Esophagus squamous epithelium (tissue), 5 donors: ENCODE data around the gene TM7SF3. TPM values are rescaled to one million over a fixed set of nuclear protein-coding genes. Genes with fewer than 3 reads are reported as not detected.

Experiments used
- DNase-seq: peaks from one replicate; lab custom pipeline; 2025; lab: John Stamatoyannopoulos, UW
- H3K27ac ChIP-seq, 4 donors: fragments of 200-600 bp; sonication (generic); one replicate each; pipeline ENCODE4 v1.5.1; 2016 to 2019; ENCODE audit warnings: mild to moderate bottlenecking in 1 of 4
- H3K27me3 ChIP-seq, 4 donors: fragments of 200-600 bp; sonication (generic); 1 replicate in 3 of 4; 2 replicates in 1 of 4; pipeline versions ENCODE4 v1.5.1 to v1.6.0; 2017 to 2021; ENCODE audit warnings: antibody characterized with exemption in 1 of 4
- H3K36me3 ChIP-seq, 3 donors: fragments of 200-600 bp; sonication (generic); one replicate each; pipeline ENCODE4 v1.5.1; 2016 to 2019
- H3K4me1 ChIP-seq, 3 donors: fragments of 200-600 bp; sonication (generic); one replicate each; pipeline ENCODE4 v1.5.1; 2017 to 2019
- H3K4me3 ChIP-seq, 4 donors: fragments of 200-600 bp; sonication (generic); 1 replicate in 3 of 4; 2 replicates in 1 of 4; pipeline ENCODE4 v1.5.1; 2016 to 2019; ENCODE audit warnings: mild to moderate bottlenecking in 2 of 4, moderate library complexity in 1 of 4
- H3K9me3 ChIP-seq, 3 donors: fragments of 200-600 bp; sonication (generic); one replicate each; pipeline ENCODE4 v1.5.1; 2016 to 2019
- CTCF ChIP-seq, 6 experiments: fragments of 450-650 bp in 4 of 6; fragments of 200-600 bp in 2 of 6; sonication (generic) in 2 of 6; IDR thresholded peaks; one replicate each; pipeline ENCODE4 v1.5.1; 2016 to 2019; ENCODE audit warnings: antibody characterized with exemption in 6 of 6, mild to moderate bottlenecking in 4 of 6, moderate library complexity in 4 of 6
- POLR2A ChIP-seq, 4 donors: fragments of 450-650 bp; IDR thresholded peaks; one replicate each; pipeline ENCODE4 v1.6.1; 2017; ENCODE audit warnings: antibody characterized with exemption in 4 of 4, mild to moderate bottlenecking in 4 of 4, moderate library complexity in 3 of 4
- WGBS, 2 donors: methylation state at CpG; one replicate each; pipeline ENCODE4 v1.1.5; 2018; 5-methylcytosine and 5-hydroxymethylcytosine counted together
- intact Hi-C: fragments of 100-400 bp; cut with DNase I; formaldehyde crosslinking; loops from one replicate; pipeline ENCODE4 v1.15.0; 2022
- total RNA-seq, 4 donors: library from RNA; depleted of rRNA; stranded (reverse); fragments of >200 nt; gene quantifications; one replicate each; pipeline ENCODE4 v1.1.0, GENCODE V29; 2016
- donor health status: DM: yes; HTN: yes; CAD: no.

Gene TM7SF3
- total RNA-seq, 4 donors from 2014 or later, result 58.2 to 122 (median 78.3) TPM

- DNase-seq, result no peak
- intact Hi-C loops, result no loop called here
- H3K4me3 ChIP-seq, result no peak overlapping the region
- no peaks in the 10 kb centered on the region for H3K9me3 ChIP-seq
- no peak for TF ChIP-seq POLR2A (IDR thresholded peaks at IDR 0.05)
- TF ChIP-seq CTCF (IDR thresholded peaks at IDR 0.05), result no peak
- H3K36me3 ChIP-seq, result peaks cover 8 to 81% (median 32%) of the 10 kb centered on the region in 3 donors
- no peaks in the 10 kb centered on the region for H3K27me3 ChIP-seq
- H3K27ac ChIP-seq, result no peak overlapping the region
- peaks cover 0 to 8% (median 0%) of the 10 kb centered on the region in 3 donors for H3K4me1 ChIP-seq
- WGBS, 2 donors, result 80 to 89% methylated on average over 4 of the region's 4 CpGs
Observed at GRCh38 chr12:26988703-26989102, 25.5 kb downstream of the TM7SF3 start.

DNA sequence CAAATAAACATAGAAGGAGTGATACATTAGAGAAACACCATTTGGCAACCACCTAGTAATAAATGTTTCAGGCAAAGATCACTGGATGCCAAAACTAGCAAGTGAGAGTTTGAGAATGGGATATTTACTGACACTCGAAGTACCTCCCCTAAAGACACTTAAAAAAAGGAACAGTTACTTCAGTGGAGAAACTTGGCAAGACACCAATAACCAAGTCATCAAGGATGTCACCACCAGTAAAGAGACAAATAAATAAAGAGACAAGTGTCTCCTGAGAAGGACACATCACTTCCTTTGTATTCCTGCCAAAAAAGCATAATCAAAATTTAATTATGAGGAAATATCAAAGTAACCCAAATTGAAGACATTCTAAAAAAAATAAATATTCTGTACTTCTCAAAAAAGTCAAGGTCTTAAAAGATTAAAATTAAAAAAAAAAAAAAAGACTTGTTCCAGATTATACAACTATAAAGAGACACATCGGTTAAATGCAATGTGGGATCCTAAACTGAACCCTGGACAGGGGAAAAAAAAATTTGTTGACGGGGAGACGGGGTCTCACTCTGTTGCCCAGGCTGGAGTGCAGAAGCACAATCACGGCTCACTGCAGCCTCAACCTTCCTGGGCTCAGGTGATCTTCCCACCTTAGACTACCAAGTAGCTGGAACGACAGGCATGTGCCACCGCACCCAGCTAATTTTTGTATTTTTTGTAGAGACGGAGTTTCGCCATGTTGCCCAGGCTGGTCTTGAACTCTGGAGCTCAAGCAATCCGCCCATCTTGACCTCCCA, 26.4 kb downstream of the TM7SF3 start:
- Histone ChIP-seq H3K27ac (no peak overlapping the region), H3K4me3 (no peak overlapping the region), H3K27me3 (no peaks in the 10 kb centered on the region), H3K9me3 (no peaks in the 10 kb centered on the region), H3K4me1 (peaks cover 0 to 8% (median 0%) of the 10 kb centered on the region in 3 donors), H3K36me3 (peaks cover 8 to 81% (median 27%) of the 10 kb centered on the region in 3 donors)
- no peak for DNase-seq
- intact Hi-C loops, result no loop called here
- 80 to 86% methylated on average over 10 of the region's 10 CpGs for WGBS, 2 donors
- TF ChIP-seq CTCF (IDR thresholded peaks at IDR 0.05), result no peak
- no peak for TF ChIP-seq POLR2A (IDR thresholded peaks at IDR 0.05)

- 87 to 100% methylated on average over 2 of the region's 2 CpGs for WGBS, 2 donors
- TF ChIP-seq POLR2A (IDR thresholded peaks at IDR 0.05) (no peak), CTCF (IDR thresholded peaks at IDR 0.05) (no peak)
Observed at GRCh38 chr12:26982866-26983265, 31.3 kb downstream of the TM7SF3 start.

DNA sequence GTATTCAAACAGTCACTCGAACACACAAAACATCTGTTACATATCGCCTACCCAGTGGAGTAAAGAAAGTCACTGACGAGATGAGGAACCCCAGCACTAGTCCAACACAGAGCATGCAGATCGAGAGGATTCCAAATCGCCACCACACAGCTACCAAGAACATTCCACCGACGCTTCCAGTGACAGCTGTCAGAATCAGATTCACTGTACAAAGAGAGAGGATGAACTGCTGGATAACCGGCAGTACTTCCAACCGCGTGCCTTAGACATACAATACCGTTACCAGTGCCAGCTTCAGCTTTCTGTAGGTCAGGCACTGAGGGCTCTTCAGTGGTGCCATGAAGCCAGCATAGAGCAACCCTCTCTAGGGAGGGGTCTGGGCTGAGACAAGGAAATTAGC, 34.5 kb downstream of the TM7SF3 start:
- DNase-seq, result no peak
- Histone ChIP-seq H3K9me3 (no peaks in the 10 kb centered on the region), H3K4me3 (no peak overlapping the region), H3K36me3 (peaks cover 0 to 89% (median 6%) of the 10 kb centered on the region in 3 donors), H3K27ac (no peak overlapping the region), H3K27me3 (no peaks in the 10 kb centered on the region), H3K4me1 (peaks cover 0 to 9% (median 0%) of the 10 kb centered on the region in 3 donors)
- TF ChIP-seq POLR2A (IDR thresholded peaks at IDR 0.05) (no peak), CTCF (IDR thresholded peaks at IDR 0.05) (no peak)
- 92 to 97% methylated on average over 11 of the region's 11 CpGs for WGBS, 2 donors
- intact Hi-C loops, result no loop called here

More at GRCh38 chr12:26982866-26983265, 31.3 kb downstream of the TM7SF3 start:
- no peak for DNase-seq
- intact Hi-C loops, result no loop called here
- no peak overlapping the region for H3K27ac ChIP-seq
- H3K36me3 ChIP-seq, result peaks cover 0 to 83% (median 6%) of the 10 kb centered on the region in 3 donors
- no peaks in the 10 kb centered on the region for H3K9me3 ChIP-seq
- H3K27me3 ChIP-seq, result no peaks in the 10 kb centered on the region
- H3K4me3 ChIP-seq, result no peak overlapping the region
- peaks cover 0 to 8% (median 0%) of the 10 kb centered on the region in 3 donors for H3K4me1 ChIP-seq

DNA sequence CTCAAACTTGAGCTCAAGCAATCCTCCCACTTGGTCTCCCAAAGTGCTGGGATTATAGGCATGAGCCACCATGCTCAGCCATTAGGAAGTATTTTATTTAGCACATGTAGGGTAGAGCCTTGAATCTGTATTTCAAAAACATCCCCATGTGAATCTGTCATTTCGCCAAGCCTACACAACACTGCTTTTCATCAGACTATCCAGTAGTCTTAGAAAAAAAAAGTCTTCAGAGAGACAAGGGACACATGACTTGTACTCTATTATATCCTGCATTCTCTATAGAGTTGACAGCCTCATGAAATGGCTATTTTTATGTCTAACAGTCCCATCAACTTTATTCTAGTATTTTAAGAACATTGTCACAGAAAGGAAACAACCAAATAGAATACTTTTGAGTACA, 35.4 kb downstream of the TM7SF3 start:
- no peaks in the 10 kb centered on the region for H3K27me3 ChIP-seq
- H3K9me3 ChIP-seq, result no peaks in the 10 kb centered on the region
- peaks cover 0 to 94% (median 8%) of the 10 kb centered on the region in 3 donors for H3K36me3 ChIP-seq
- TF ChIP-seq POLR2A (IDR thresholded peaks at IDR 0.05), result no peak
- TF ChIP-seq CTCF (IDR thresholded peaks at IDR 0.05), result no peak
- no peak for DNase-seq
- WGBS, 2 donors, result 78 to 86% methylated on average over 1 of the region's 1 CpG
- no peak overlapping the region for H3K27ac ChIP-seq
- peaks cover 0 to 9% (median 0%) of the 10 kb centered on the region in 3 donors for H3K4me1 ChIP-seq
- H3K4me3 ChIP-seq, result no peak overlapping the region
- intact Hi-C loops, result no loop called here
